BJ (cell line): ENCODE data around the gene PRADC1. TPM values are rescaled to one million over a fixed set of nuclear protein-coding genes. Genes with fewer than 3 reads are reported as not detected.

Experiments used
- CTCF ChIA-PET: fragments of 350-600 bp; formaldehyde crosslinking; extraction: SDS; loops from one replicate; lab custom pipeline; 2021; ENCODE audit warnings: antibody characterized with exemption, inconsistent platforms; lab: Yijun Ruan, JAX
- POLR2A ChIA-PET: fragments of 300-600 bp; sonication (Branson Sonifier 250); formaldehyde crosslinking; extraction: SDS; loops from one replicate; lab custom pipeline; 2021; ENCODE audit warnings: antibody characterized with exemption; lab: Charles Lee
- DNase-seq: peaks from one replicate; pipeline ENCODE4 v3.0.0-alpha.2; 2011; ENCODE audit warnings: low read depth
- H3K27me3 ChIP-seq: 2 replicates; pipeline ENCODE4 v1.6.0; 2011; ENCODE audit warnings: low read length; ENCODE audit not compliant: control insufficient read depth, insufficient read depth
- H3K36me3 ChIP-seq: 2 replicates; pipeline ENCODE4 v1.5.1; 2011; ENCODE audit warnings: low read length; ENCODE audit not compliant: control insufficient read depth, insufficient read depth
- H3K4me3 ChIP-seq: 2 replicates; pipeline ENCODE4 v1.5.1; 2011; ENCODE audit warnings: low read depth, mild to moderate bottlenecking, control low read depth, low read length
- CTCF ChIP-seq: IDR thresholded peaks from 2 replicates; pipeline ENCODE4 v1.5.1; 2011; ENCODE audit warnings: low read depth, mild to moderate bottlenecking, control low read depth, inconsistent platforms, low read length, moderate library complexity; ENCODE audit not compliant: insufficient read depth
- polyA plus RNA-seq: library from polyadenylated mRNA; depleted of rRNA; stranded (reverse); fragments of >200 nt; gene quantifications from 2 replicates; pipeline ENCODE4 v1.2.3, GENCODE V29; 2011

The PRADC1 gene
- polyA plus RNA-seq, 1 experiment = 19.4 TPM

- Histone ChIP-seq H3K36me3 (no peaks in the 10 kb centered on the region), H3K27me3 (peaks cover 3% of the 10 kb centered on the region; the same call in 1 of the 2 replicates), H3K4me3 (peak within 1 kb of the TSS; percentile 84)
- no peak for TF ChIP-seq CTCF
- ChIA-PET POLR2A (no interaction called here), CTCF (interaction anchor here (1.2 to 4.8 kb wide), 6 partner anchors 15 to 327 kb away, joined by 3 to 37 read pairs (median 10); partner anchors contain the start of gene SPR)
- no peak for DNase-seq
Measured at GRCh38 chr2:73214120-73215035, 18.7 kb downstream of the PRADC1 start, which contains the start of gene SMYD5. Gene SMYD5 (plus strand): TSS chr2:73214245. CDS start chr2:73214267, 22 bp downstream.

GRCh38 chr2:73212448-73213176 lies 20.4 kb downstream of the PRADC1 start:
- peaks cover 5% of the 10 kb centered on the region; the same call in 1 of the 2 replicates for H3K27me3 ChIP-seq
- DNase-seq = peak; percentile 35
- no peaks in the 10 kb centered on the region for H3K36me3 ChIP-seq
- ChIA-PET CTCF (interaction anchor here (0.6 to 4.8 kb wide), 33 partner anchors 8 to 325 kb away, joined by 3 to 37 read pairs (median 3); partner anchors contain the start of genes CCT7, NOTO, PRADC1 and RAB11FIP5), POLR2A (no interaction called here)
- peak; percentile 98 for TF ChIP-seq CTCF
- no peak overlapping the region for H3K4me3 ChIP-seq

- Histone ChIP-seq H3K4me3 (no peak overlapping the region), H3K36me3 (no peaks in the 10 kb centered on the region), H3K27me3 (peaks cover 6% of the 10 kb centered on the region)
- TF ChIP-seq CTCF = no peak
- CTCF ChIA-PET = interaction anchor here (0.6 to 4.8 kb wide), 27 partner anchors 8 to 352 kb away, joined by 3 to 37 read pairs (median 4); partner anchors contain the start of genes CCT7, NOTO, PRADC1 and RAB11FIP5
- no peak for DNase-seq
- POLR2A ChIA-PET = no interaction called here
Measured at GRCh38 chr2:73212098-73212447, 21.0 kb downstream of the PRADC1 start.

- CTCF ChIA-PET = interaction anchor here (0.7 to 4.8 kb wide), 5 partner anchors 16 to 77 kb away, joined by 3 to 30 read pairs (median 3); no protein-coding TSS in a partner anchor
- H3K27me3 ChIP-seq = peaks cover 10% of the 10 kb centered on the region
- DNase-seq = no peak
- H3K4me3 ChIP-seq = no peak overlapping the region
- TF ChIP-seq CTCF = no peak
- no peaks in the 10 kb centered on the region for H3K36me3 ChIP-seq
- POLR2A ChIA-PET = no interaction called here
Measured at GRCh38 chr2:73210696-73211095, 22.3 kb downstream of the PRADC1 start.
